ENCODE data around the gene TRAF4.

- TF ChIP-seq, protein P1, sequence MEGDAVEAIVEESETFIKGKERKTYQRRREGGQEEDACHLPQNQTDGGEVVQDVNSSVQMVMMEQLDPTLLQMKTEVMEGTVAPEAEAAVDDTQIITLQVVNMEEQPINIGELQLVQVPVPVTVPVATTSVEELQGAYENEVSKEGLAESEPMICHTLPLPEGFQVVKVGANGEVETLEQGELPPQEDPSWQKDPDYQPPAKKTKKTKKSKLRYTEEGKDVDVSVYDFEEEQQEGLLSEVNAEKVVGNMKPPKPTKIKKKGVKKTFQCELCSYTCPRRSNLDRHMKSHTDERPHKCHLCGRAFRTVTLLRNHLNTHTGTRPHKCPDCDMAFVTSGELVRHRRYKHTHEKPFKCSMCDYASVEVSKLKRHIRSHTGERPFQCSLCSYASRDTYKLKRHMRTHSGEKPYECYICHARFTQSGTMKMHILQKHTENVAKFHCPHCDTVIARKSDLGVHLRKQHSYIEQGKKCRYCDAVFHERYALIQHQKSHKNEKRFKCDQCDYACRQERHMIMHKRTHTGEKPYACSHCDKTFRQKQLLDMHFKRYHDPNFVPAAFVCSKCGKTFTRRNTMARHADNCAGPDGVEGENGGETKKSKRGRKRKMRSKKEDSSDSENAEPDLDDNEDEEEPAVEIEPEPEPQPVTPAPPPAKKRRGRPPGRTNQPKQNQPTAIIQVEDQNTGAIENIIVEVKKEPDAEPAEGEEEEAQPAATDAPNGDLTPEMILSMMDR (IDR thresholded peaks at IDR 0.05; ENCODE audit: low read length) = no peak
- TF ChIP-seq EZH2 (optimal IDR thresholded peaks at IDR 0.05; ENCODE audit: low read depth, low read length) (no peak), EZH2phosphoT487 (IDR thresholded peaks at IDR 0.05; ENCODE audit: low read length) (no peak)
Observed at GRCh38 chr17:28704219-28704858, 39.5 kb upstream of the TRAF4 start.
